ENCODE measurements around the gene CAT.

The CAT gene

DNA sequence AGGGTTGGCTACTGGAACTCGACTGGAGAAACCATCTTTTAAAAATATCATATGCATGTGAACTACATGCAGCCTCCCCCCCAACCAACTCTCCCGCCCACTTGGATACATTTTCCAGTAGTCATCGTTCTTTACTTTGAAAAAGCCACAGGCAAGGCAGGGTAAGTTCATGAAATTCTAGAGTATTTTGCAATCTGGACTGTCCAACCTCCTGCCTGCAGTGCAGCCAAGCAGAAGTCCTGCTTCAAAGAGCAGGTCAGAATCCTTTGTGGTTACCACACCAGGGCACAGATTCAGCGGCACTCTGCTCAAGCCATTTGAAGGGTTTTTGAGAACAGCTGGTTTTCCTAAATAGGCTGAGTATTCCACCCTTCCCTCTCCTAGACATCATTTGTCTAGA is 62.8 kb downstream of the CAT start:
- DNase-seq: peak; percentile 17

DNA sequence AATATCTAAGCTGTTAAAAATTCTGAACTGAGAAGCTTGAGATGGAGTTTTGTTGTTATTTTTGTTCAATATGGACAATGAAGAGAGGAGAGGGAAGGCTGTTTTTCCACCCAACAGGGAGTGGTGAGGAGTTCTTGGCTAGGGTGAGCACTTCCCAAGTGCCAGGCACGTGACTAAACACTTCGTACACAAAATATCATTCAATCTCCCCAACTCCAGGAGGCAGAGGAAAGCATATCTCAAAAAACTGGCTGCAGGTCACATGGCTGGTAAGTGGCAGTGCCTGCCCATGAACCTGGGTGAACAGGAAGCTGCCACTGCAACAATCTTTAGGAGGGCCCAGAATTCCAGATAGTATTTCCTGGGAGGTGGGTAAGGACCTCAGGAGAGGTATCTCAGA is 63.2 kb downstream of the CAT start:
- no peak for DNase-seq

GRCh38 chr11:34502949-34503348 is 64.2 kb downstream of the CAT start:
- DNase-seq: peak; percentile 12

- no peak for DNase-seq
Observed at GRCh38 chr11:34505874-34506273, 67.1 kb downstream of the CAT start.

- DNase-seq: no peak
Observed at GRCh38 chr11:34507156-34507555, 68.4 kb downstream of the CAT start.

- DNase-seq: no peak
Observed at GRCh38 chr11:34507610-34508009, 68.9 kb downstream of the CAT start.

GRCh38 chr11:34508524-34508923 is 69.8 kb downstream of the CAT start:
- peak; percentile 15 for DNase-seq

- peak; percentile 13 for DNase-seq
Observed at GRCh38 chr11:34509336-34509876, 70.7 kb downstream of the CAT start.

- DNase-seq: no peak
Observed at GRCh38 chr11:34510218-34510617, 71.5 kb downstream of the CAT start.

DNA sequence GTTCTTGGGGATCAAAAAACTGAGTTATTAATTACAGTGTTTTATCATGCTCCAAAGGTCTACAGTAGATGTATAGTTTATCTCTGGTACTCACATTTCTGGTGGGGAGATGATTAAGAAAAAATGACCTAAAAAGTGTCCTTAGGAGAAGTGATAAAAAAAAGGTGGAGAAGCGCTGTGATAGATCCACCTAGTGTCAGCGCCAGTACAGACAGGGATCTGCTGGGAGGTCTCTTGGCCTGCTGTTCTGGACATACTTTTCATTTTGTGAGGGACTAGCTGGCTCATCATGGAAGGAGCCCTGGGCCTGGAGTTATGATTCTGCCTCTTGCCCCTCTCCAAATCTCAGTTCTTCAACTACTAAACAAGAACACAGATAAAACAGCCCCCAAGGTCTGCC is 71.9 kb downstream of the CAT start:
- no peak for DNase-seq

- DNase-seq: peak; percentile 68
Observed at GRCh38 chr11:34512840-34513681, 74.3 kb downstream of the CAT start.

DNA sequence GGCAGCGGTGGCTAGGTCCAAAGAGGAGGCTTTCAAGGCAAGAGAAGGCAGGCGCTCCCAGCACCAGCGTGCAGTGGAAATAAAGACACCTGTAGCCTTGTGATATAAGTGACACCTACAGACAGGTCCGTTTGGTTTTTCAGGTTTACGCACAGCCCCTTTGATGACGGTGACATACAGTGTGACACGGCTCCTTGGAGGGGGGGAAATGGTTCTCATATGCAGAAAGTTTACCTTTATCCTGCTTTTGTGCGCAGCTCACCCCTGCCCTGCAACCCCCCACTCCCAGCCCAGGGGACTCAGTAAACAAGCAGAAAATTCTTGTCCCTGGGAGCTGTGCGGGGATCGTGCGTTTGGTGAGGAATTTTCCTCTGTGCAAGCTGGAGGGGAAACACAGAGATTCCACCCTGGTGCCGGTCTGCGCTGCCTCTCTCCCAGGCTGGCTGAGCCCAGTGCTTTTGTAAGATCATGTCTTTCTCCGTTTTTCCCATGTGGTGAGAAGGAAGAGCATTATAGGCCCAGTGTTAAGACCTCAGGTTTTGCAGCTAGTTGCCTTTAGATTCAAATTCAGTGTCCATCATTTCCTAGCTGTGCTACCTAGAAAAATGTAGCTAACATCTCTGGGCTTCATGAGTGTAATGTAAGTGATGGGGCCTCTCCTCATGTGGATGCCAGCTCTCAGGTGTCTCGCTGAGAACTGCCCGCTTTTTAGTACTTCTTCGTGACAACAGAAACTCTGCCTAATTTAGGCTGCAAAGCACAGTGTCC is 75.1 kb downstream of the CAT start, which contains the start of gene ELF5:
TSS of gene ELF5 (minus strand) at position 113 of the 768 bp plus-strand sequence. CDS start 8,045 bp downstream, outside the sequence.
- DNase-seq: no peak

DNA sequence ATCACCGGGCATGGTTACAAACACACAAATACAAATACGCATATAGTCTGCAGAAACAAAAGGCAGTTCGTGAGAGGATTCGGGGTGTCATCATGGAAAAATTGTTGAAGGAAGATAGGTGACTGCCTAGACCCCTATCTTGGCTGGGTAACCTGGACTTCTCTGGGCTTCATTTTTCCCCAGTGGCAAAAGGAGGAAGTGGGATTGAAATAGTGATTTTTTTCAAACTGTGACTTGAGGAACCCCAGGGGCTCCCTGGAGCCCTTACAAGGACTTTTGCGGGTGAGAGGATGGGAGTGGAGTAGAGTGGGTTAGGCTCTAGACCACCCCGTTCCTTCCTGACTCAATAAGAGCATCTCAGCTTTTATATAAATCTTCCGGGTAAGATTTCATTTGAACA is 75.9 kb downstream of the CAT start:
- no peak for DNase-seq

GRCh38 chr11:34516247-34517040 is 77.7 kb downstream of the CAT start:
- DNase-seq: no peak

DNA sequence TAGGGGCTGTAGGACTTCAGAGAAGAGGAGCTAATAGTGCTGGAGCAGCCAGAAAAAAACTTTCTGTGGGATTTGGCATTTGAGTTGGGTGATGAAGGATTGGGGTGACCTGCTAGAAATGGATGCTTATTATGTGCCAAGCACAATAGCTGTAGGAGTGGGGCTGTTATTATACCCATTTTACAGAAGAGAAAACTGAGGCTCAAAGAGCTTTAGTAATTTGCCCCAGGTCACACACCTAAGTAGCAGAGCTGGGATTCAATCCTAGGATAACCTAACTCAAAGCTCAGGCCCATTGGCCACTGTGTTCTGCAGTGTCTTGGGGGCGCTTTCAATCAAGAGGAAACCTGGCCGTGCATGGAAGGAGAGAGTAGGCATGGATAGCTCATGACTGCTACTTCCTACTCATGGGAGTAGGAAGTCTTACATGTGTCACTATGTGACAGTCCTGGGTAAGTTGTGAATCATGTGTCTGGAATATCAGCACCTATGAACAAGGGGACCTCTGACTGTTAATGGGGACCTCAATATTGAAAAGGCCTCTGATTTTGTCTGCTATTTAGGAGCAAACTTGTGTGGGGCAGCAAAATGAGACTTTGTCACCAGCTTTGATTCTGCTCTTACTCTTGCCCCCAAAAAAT is 81.0 kb downstream of the CAT start:
- DNase-seq: no peak

DNA sequence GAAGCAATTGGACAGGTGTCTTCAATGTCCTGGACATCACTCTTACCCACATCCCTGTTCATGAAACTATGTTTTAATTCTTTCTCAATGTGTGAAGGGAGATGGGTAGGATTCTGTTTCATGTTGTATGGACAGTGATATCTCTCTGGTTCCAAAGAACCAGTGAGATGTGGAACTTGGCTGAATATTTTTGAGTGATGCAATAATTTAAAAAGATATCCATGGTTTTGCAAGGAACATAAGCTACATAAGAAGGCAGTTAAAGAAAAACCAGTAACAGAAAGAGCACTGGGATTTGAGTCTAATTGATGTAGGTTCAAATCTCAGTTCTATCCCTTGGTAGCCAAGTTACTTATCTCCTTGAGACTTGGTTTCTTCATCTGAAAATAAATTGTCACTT is 82.5 kb downstream of the CAT start:
- DNase-seq: no peak
